Esophagus muscularis mucosa (tissue), 4 donors: Measurements from ENCODE around the gene TMEM125. TPM values are rescaled to one million over a fixed set of nuclear protein-coding genes. Genes with fewer than 3 reads are reported as not detected.

Experiments used
- DNase-seq: peaks from one replicate; pipeline ENCODE4 v3.0.0-alpha.2; 2017; ENCODE audit errors: extremely low spot score
- H3K27ac ChIP-seq, 4 donors: fragments of 200-600 bp; sonication (generic); replicated peaks in 1 of 4; 1 replicate in 3 of 4; 2 replicates in 1 of 4; pipeline ENCODE4 v1.5.1; 2016 to 2019; ENCODE audit warnings: mild to moderate bottlenecking in 1 of 4
- H3K27me3 ChIP-seq, 4 donors: fragments of 200-600 bp; sonication (generic); one replicate each; pipeline versions ENCODE4 v1.5.1 to v1.6.0; 2016 to 2019
- H3K36me3 ChIP-seq, 4 donors: fragments of 200-600 bp; sonication (generic); one replicate each; pipeline ENCODE4 v1.5.1; 2016 to 2019
- H3K4me1 ChIP-seq, 4 donors: fragments of 200-600 bp; sonication (generic); one replicate each; pipeline ENCODE4 v1.5.1; 2016 to 2019
- H3K4me3 ChIP-seq, 4 donors: fragments of 200-600 bp; sonication (generic); 1 replicate in 2 of 4; 2 replicates in 2 of 4; pipeline ENCODE4 v1.5.1; 2016 to 2019; ENCODE audit warnings: mild to moderate bottlenecking in 4 of 4, moderate library complexity in 1 of 4
- H3K9me3 ChIP-seq, 4 donors: fragments of 200-600 bp; sonication (generic); 1 replicate in 3 of 4; 2 replicates in 1 of 4; pipeline ENCODE4 v1.5.1; 2016 to 2019
- CTCF ChIP-seq, 3 experiments: fragments of 200-600 bp in 2 of 3; fragments of 450-650 bp in 1 of 3; sonication (generic) in 2 of 3; IDR thresholded peaks; one replicate each; pipeline ENCODE4 v1.5.1; 2017 to 2019; ENCODE audit warnings: antibody characterized with exemption in 3 of 3, mild to moderate bottlenecking in 2 of 3, moderate library complexity in 1 of 3
- EP300 ChIP-seq: sonication (generic); formaldehyde crosslinking; IDR thresholded peaks from one replicate; pipeline ENCODE4 v1.6.1; 2017; ENCODE audit warnings: antibody characterized with exemption
- POLR2A ChIP-seq: fragments of 450-650 bp; IDR thresholded peaks from one replicate; pipeline ENCODE4 v1.6.1; 2017; ENCODE audit warnings: antibody characterized with exemption, moderate library complexity, mild to moderate bottlenecking, low read depth
- POLR2AphosphoS5 ChIP-seq, 2 donors: sonication (generic); formaldehyde crosslinking; IDR thresholded peaks; one replicate each; pipeline ENCODE4 v1.6.1; 2017; ENCODE audit warnings: antibody characterized with exemption in 2 of 2
- WGBS: methylation state at CpG from one replicate; pipeline ENCODE4 v1.1.5; 2018; 5-methylcytosine and 5-hydroxymethylcytosine counted together
- intact Hi-C: fragments of 100-400 bp; cut with DNase I; formaldehyde crosslinking; loops from one replicate; pipeline ENCODE4 v1.15.1; 2023
- total RNA-seq, 4 donors: library from RNA; depleted of rRNA; stranded (reverse); fragments of >200 nt; gene quantifications; one replicate each; pipeline versions ENCODE4 v1.1.0 to v1.2.1, GENCODE V29; 2016

The TMEM125 gene
- under 1 TPM in 2 of 4 donors, not detected in 2; 0.26 to 0.40 TPM for total RNA-seq

DNA sequence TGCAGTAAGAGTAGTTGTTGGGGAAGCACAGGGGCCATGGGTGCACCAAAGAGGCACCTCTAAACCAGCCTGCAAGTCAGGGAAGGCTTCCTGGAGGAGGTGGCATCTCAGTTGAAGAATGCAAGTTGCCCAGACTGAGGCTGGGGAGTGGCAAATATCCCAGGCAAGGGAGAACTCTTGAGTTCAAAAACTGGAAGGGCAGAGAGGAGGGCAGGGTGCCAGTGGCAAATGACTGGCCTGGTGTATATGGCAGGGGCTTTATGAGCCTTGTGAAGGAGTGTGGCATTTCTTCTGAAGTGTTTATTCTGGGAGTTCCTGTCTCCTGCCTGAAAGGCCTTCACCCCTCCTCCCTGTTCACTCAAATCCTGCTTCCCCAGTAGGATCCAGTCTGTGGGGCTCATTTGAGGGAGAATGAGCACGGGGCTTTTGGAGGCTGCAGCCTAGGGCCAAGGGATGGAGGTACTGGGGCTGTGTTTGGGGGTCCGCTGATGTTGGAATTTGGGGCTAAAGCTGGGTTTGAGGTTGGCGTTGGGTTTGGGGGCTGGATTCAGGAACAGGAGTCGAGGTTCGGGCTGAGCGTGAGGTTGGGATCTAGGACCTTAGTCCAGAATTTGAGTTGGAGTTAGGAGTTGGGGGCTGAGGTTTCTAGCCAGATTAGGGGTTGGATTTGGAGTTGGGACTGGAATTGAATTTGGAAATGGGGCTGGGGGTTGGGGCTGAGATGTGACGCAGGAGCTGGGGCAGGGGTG is at the start of gene TMEM125:
TMEM125 (plus strand) TSS at position 357 of the 749 bp plus-strand sequence. CDS start 2,740 bp downstream, outside the sequence.
- peaks cover 0 to 10% (median 4%) of the 10 kb centered on the region in 4 donors for H3K4me1 ChIP-seq
- no peak within 1 kb of the TSS for H3K27ac ChIP-seq
- H3K27me3 ChIP-seq, result peaks cover 0 to 57% (median 11%) of the 10 kb centered on the region in 4 donors
- TF ChIP-seq CTCF (IDR thresholded peaks at IDR 0.05) (no peak), POLR2AphosphoS5 (IDR thresholded peaks at IDR 0.05) (no peak), EP300 (no peak), POLR2A (no peak)
- no peaks in the 10 kb centered on the region for H3K36me3 ChIP-seq
- 76% methylated on average over 7 of the region's 7 CpGs for WGBS
- DNase-seq, result no peak
- peak within 1 kb of the TSS in 1 of 4 donors; percentile 22 for H3K4me3 ChIP-seq
- intact Hi-C loops, result no loop called here
- no peaks in the 10 kb centered on the region for H3K9me3 ChIP-seq

- intact Hi-C loops, result no loop called here
- no peak overlapping the region for H3K27ac ChIP-seq
- WGBS, result 65% methylated on average over 7 of the region's 7 CpGs
- TF ChIP-seq CTCF (IDR thresholded peaks at IDR 0.05) (no peak), EP300 (no peak), POLR2AphosphoS5 (IDR thresholded peaks at IDR 0.05) (no peak), POLR2A (no peak)
- H3K4me3 ChIP-seq, result no peak overlapping the region
- no peaks in the 10 kb centered on the region for H3K36me3 ChIP-seq
- peaks cover 0 to 5% (median 0%) of the 10 kb centered on the region in 4 donors for H3K27me3 ChIP-seq
- no peaks in the 10 kb centered on the region for H3K9me3 ChIP-seq
- no peaks in the 10 kb centered on the region for H3K4me1 ChIP-seq
- no peak for DNase-seq
Observed at GRCh38 chr1:43220905-43221778, 48.6 kb upstream of the TMEM125 start.

GRCh38 chr1:43221797-43222196 is 48.0 kb upstream of the TMEM125 start:
- TF ChIP-seq POLR2A (no peak), EP300 (no peak), POLR2AphosphoS5 (IDR thresholded peaks at IDR 0.05) (no peak), CTCF (IDR thresholded peaks at IDR 0.05) (no peak)
- intact Hi-C loops, result no loop called here
- 88% methylated on average over 1 of the region's 1 CpG for WGBS
- no peak overlapping the region for H3K4me3 ChIP-seq
- H3K27me3 ChIP-seq, result no peaks in the 10 kb centered on the region
- no peak for DNase-seq
- no peak overlapping the region for H3K27ac ChIP-seq
- no peaks in the 10 kb centered on the region for H3K36me3 ChIP-seq
- no peaks in the 10 kb centered on the region for H3K9me3 ChIP-seq
- H3K4me1 ChIP-seq, result no peaks in the 10 kb centered on the region

GRCh38 chr1:43222879-43223278 is 46.9 kb upstream of the TMEM125 start:
- H3K36me3 ChIP-seq, result no peaks in the 10 kb centered on the region
- intact Hi-C loops, result no loop called here

More at GRCh38 chr1:43222879-43223278, 46.9 kb upstream of the TMEM125 start:
- Histone ChIP-seq H3K27ac (no peak overlapping the region), H3K4me1 (peaks cover 0 to 7% (median 1%) of the 10 kb centered on the region in 4 donors), H3K27me3 (no peaks in the 10 kb centered on the region), H3K9me3 (no peaks in the 10 kb centered on the region), H3K4me3 (no peak overlapping the region)
- DNase-seq, result no peak
- WGBS, result 69% methylated on average over 8 of the region's 9 CpGs
- TF ChIP-seq CTCF (IDR thresholded peaks at IDR 0.05) (no peak), POLR2A (no peak), POLR2AphosphoS5 (IDR thresholded peaks at IDR 0.05) (no peak), EP300 (no peak)
